H1 (cell line): ENCODE data around the gene ZSWIM4. TPM values are rescaled to one million over a fixed set of nuclear protein-coding genes. Genes with fewer than 3 reads are reported as not detected.

Experiments
- BACH1 ChIP-seq: IDR thresholded peaks from 2 replicates; pipeline ENCODE4 v1.6.1; 2012; ENCODE audit warnings: low read length, improper control_type of control experiment
- NANOG ChIP-seq: IDR thresholded peaks from 2 replicates; pipeline ENCODE4 v1.6.1; 2011; ENCODE audit warnings: low read length, low read depth, mild to moderate bottlenecking, inconsistent platforms; ENCODE audit not compliant: insufficient read depth, poor library complexity, severe bottlenecking
- POLR2AphosphoS5 ChIP-seq: IDR thresholded peaks from 2 replicates; pipeline ENCODE4 v1.6.1; 2011; ENCODE audit warnings: low read depth, low read length
- SP2 ChIP-seq: IDR thresholded peaks from 2 replicates; pipeline ENCODE4 v1.6.1; 2012; ENCODE audit warnings: mild to moderate bottlenecking, low read length, inconsistent platforms
- TCF12 ChIP-seq: IDR thresholded peaks from 2 replicates; pipeline ENCODE4 v1.6.1; 2011; ENCODE audit warnings: low read depth, mild to moderate bottlenecking, low read length
- polyA plus RNA-seq, 7 experiments: library from polyadenylated mRNA; depleted of rRNA in 3 of 7; stranded (reverse) in 5 of 7; unstranded in 2 of 7; fragments of >200 nt in 5 of 7; fragments of 200-250 nt in 2 of 7; gene quantifications; 1 replicate in 5 of 7; 2 replicates in 1 of 7; 4 replicates in 1 of 7; pipeline versions ENCODE4 v1.2.1 to v1.2.3, GENCODE V29; 2011 to 2013; ENCODE audit warnings: missing spikeins in 2 of 7, mixed read lengths in 2 of 7
- total RNA-seq: library from RNA; stranded (reverse); fragmentation: NEBNext Ultra II Directional; extraction: Animal tissue kit (Norgen Biotek cat#: 25700); gene quantifications from 2 replicates; pipeline ENCODE4 v1.2.1, GENCODE V29; 2021

Gene ZSWIM4
- total and polyA plus RNA-seq, 2 of the 8 experiments (the other 6 are each of a cell fraction or from before 2014, with no cell fraction given), result 12.2 to 31.1 TPM

DNA sequence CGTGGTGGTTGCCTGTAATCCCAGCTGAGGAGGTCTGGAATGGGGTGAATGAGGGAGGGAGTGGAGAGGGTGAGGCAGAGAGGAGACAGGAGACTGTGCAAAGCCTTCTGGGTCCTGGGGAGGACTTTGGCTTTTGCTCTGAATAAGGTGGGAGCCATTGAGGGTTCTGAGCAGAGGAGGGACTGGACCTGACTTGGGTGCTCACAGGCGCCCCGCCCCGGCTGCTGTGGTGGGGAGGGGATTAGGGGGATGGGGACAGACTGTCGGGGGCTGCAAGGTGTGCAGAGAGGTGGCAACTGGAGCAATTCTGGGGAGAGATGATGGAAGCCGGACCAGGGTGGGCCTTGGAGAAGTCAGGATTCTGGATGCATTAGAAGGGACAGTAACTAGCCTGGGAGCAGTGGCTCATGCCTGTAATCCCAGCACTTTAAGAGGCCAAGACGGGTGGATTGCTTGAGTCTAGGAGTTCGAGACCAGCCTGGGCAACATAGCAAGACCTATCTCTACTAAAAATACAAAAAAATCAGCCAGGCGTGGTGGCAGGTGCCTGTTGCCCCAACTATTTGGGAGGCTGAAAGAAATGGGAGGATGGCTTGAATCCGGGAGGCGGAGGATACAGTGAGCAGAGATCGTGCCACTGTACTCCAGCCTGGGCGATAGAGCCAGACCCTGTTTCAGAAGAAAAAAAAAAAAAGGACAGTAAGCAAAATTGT is 65.6 kb downstream of the ZSWIM4 start (continued):
- TF ChIP-seq NANOG, result no peak
- no peak for TF ChIP-seq SP2
- TF ChIP-seq POLR2AphosphoS5, result no peak
- no peak for TF ChIP-seq TCF12
- TF ChIP-seq BACH1, result no peak
